SK-MEL-5 (cell line): Measurements from ENCODE around the gene TGFBR3. TPM values are rescaled to one million over a fixed set of nuclear protein-coding genes. Genes with fewer than 3 reads are reported as not detected.

Source experiments
- DNase-seq: peaks from one replicate; pipeline ENCODE4 v3.0.0-alpha.2; 2016; ENCODE audit warnings: low read depth, low spot score
- in situ Hi-C: cut with HindIII; loops from 2 replicates; pipeline ENCODE4 v1.10.0; 2016; ENCODE audit warnings: low sequenced_read_pairs, high pct_unique_total_duplicates, low pct_unique_long_range_greater_than_20kb
- small RNA-seq, 2 experiments: library from RNA; depleted of rRNA; stranded (forward); fragments of <200 nt; gene quantifications; one replicate each; pipeline ENCODE3, GENCODE V24; 2014
- total RNA-seq: library from RNA; depleted of rRNA; stranded (reverse); fragments of >200 nt; shearing (Covaris generic); gene quantifications from 2 replicates; pipeline ENCODE4 v1.2.3, GENCODE V29; 2014; rRNA removed

The TGFBR3 gene
- total RNA-seq, 1 experiment from 2014 or later, result 17.2 TPM

DNA sequence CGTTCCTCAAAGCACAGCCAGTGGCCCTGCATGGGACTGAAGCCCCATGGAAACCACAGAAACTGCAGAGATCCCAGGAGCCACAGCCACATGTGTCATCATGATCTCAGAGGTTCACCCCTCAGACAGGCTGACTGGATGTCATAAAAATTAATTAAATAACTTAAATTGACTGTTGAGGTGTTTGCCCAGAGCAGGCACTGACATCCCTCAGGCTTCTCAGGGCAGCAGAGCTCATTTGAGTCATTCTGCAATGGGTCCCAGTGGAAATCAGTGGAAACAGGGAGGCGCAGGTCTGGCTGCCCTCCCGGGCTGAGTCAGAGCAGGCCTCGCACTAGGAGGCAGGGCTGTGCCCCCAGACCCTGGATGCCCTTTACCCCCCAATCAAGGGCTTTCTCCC is 250.2 kb downstream of the TGFBR3 start:
- DNase-seq, result no peak
- in situ Hi-C loops, result no loop called here

GRCh38 chr1:91633438-91633837 is 252.5 kb downstream of the TGFBR3 start:
- no peak for DNase-seq
- in situ Hi-C loops, result no loop called here

GRCh38 chr1:91631718-91632330 is 254.1 kb downstream of the TGFBR3 start:
- in situ Hi-C loops, result no loop called here
- DNase-seq, result no peak

DNA sequence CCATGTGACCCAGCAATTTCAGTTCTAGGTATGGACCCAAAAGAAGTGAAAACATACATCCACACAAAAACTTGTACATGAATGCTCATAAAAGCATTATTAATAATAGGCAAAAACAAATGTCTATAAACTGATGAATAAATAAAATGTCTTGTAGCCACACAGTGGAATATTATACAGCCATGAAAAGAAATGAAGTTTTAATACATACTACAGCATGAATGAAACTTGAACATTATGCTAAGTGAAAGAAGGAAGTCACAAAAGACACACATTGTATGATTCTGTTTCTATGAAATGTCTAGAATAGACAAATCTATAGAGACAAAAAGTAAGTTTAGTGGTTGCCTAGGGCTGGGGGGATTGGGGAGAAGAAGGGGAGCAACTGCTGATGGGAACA is 255.1 kb downstream of the TGFBR3 start:
- in situ Hi-C loops, result no loop called here
- no peak for DNase-seq

Small RNA genes within 50 kb of the gene (small RNA-seq; reads per million reads assigned to genes)
- gene RN7SL653P, result 0 reads per million in 2 experiments

Other genes with a start within 250 kb of the TGFBR3 start
- gene BRDT, start 63.2 kb upstream of the TGFBR3 start, total RNA-seq, result not detected in 2 replicates
- 6.5 and 8.3 TPM in 2 replicates for gene EPHX4, start 143.8 kb upstream of the TGFBR3 start, total RNA-seq
- not detected in 2 replicates for gene SETSIP, start 189.3 kb upstream of the TGFBR3 start, total RNA-seq
- gene BTBD8, start 194.2 kb upstream of the TGFBR3 start, total RNA-seq, result 2.9 and 4.2 TPM in 2 replicates